Measurements from ENCODE around the gene PSME1.
A peak's percentile ranks its signal among the peaks of the same experiment; 100 is the strongest.
"Not testable (repeated sequence)": the region's sequence is repeated elsewhere in the genome, so short reads cannot be mapped to it uniquely, and the experiment has no call there.

PSME1 gene

DNA sequence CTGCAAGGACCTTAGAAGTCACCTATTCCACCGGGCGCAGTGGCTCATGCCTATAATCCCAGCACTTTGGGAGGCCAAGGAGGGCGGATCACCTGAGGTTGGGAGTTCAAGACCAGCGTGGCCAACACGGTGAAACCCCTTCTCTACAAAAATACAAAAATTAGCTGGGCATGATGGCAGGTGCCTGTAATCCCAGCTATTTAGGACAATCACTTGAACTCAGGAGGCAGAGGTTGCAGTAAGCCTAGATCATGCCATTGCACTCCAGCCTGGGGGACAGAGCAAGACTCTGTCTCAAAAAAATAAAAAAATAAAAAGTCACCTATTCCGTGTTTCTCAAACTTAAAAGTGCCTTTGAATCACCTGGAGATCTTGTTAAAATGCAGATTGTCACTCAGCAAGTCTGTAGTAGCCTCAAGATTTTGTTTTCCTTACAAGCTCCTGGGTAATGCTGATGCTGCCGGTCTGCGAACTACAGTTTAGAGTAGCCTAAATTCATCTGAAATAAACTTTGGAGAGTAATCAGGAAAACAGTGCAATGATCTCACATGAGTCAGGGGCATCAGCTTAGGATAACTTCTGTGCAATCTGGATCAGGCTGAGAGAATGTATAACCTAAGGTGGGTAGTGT is 30.3 kb upstream of the PSME1 start:
- DNase-seq (ENCODE audit: low read depth) = not testable (repeated sequence)

DNA sequence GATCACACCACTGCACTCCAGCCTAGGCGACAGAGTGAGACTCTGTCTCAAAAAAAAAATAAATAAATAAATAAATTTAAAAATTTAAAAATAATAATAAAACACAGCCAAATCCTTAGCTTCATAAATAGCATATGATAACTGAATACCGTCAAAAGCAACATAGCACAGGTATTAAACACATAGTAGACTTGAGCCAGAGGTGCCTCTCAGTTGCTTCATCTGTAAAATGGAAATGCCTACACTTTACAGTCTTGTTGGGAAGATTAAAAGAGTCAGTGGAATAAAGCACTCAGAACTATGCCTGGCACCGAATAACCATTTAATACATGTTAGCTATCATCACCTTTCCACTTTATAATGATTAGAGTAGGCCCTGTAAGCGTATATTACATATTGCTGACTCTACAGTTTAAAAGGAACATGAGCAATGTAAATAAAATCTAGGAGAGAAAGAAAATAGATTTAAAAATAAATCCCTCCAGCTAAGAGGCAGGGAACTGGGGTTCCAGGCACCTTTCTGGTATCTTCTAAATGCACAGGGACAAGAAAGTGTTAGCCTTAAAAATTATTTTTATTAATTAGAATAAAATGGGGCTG is 29.2 kb upstream of the PSME1 start:
- DNase-seq (ENCODE audit: low read depth) = no peak

DNA sequence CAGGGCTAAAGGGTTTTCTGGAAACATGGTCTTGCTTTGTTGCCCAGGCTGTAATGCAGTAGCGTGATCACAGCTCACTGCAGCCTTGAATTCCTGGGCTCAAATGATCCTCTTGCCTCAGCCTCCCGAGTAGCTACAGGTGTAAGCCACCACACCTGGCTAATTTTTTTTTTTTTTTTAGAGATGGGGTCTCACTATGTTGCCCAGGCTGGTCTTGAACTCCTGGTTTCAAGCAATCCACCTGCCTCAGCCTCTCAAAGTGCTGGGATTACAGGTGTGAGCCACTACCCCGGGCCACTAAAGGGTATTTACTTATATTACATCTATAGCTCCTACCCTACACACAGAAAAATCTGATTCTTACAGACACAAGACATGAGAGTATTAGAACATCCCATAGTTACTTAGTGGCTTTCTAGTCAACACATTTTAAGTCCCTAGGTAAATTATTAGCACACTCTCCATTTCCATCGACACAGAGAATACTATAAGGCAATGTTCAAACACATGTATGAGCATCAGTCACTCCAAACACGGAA is 27.6 kb upstream of the PSME1 start:
- DNase-seq (ENCODE audit: low read depth) = no peak

DNA sequence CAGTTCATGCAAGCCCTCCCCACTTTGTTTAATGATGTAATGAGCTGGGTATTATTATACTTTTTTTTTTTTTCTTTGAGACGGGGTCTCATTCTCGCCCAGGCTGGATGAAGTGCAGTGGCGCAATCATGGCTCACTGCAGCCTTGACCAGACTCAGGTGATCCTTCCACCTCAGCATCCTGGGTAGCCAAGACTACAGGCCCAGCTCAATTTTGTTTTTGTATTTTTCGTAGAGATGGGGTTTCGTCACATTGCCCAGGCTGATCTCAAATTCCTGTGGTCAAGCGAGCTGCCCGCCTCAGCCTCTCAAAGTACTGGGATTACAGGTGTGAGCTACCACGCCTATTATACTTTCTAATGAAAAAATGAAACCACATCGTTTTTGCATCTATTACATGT is 25.9 kb upstream of the PSME1 start:
- no peak for DNase-seq (ENCODE audit: low read depth)

DNA sequence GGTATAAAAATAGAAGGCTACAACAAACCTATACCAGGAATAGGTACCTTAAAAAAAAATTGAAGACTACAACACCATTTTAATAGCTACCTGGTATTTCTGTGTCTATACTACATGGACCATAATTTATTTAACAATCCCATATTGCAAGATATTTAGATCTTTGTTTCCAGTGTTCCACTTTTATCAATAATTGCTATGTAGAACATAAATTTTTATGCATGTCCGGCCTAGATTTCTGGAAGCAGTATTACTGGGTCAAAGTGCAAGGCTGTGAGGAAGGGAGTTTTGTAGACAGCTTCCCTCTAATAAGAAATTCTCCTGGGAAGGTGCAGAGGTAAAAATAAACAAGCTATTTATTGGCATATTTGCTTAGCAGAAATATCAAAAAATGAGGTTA is 25.5 kb upstream of the PSME1 start:
- DNase-seq (ENCODE audit: low read depth) = no peak

DNA sequence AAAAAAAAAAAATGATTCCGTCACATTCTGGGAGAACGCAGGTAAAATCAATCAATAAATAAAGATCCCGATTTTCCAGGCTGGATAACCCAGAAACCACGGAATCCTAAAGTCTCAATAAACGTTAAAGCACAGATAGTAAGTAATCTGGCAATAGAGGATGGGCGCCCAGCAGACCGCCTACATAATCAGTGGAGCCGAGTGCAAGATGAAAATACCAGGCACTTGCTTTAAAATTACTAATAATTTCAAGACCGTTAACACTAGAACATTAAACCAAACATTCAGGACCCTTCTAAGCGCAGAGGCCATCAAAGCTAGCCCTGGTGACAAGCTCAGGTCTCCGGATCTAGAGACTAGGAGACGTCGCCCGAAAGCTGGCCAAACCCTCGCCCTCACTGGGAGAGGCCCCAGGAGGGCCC is 22.6 kb upstream of the PSME1 start:
- no peak for DNase-seq (ENCODE audit: low read depth)

DNA sequence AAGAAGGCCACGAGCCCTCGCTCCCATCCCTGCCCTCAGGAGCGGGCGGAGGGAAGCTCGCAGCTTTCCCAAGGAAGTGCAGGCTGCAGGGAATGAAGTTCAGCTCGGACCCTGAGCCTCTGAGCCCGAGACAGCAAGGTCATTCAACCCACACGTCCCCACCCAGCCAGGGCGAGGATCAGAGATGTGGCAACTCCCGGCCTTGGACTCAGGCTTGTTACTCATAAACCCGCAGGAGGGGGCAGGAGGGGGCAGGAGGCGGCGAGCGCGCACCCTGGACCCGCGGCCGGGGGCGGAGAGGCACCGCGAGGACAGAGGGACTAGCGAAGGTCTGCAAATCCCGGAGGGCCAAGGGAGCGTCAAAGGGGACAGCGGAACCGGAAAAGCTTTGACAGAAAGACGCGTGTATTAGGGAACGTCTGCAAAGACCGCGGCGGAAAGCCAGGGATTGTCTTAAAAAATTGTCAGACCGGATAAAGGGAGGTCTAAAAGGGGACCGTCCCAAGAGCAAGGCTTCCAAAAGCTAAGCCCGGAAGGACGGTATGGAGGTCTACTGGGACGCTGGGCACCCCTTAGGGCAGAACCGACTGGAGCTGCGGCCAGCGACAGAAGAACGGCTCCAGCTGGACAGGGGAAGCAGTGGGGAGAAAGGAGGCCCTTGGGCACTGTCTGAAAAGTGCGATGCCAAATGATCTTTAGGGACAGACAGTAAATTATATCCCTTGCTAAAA is 22.0 kb upstream of the PSME1 start:
- DNase-seq (ENCODE audit: low read depth) = peak; percentile 73

DNA sequence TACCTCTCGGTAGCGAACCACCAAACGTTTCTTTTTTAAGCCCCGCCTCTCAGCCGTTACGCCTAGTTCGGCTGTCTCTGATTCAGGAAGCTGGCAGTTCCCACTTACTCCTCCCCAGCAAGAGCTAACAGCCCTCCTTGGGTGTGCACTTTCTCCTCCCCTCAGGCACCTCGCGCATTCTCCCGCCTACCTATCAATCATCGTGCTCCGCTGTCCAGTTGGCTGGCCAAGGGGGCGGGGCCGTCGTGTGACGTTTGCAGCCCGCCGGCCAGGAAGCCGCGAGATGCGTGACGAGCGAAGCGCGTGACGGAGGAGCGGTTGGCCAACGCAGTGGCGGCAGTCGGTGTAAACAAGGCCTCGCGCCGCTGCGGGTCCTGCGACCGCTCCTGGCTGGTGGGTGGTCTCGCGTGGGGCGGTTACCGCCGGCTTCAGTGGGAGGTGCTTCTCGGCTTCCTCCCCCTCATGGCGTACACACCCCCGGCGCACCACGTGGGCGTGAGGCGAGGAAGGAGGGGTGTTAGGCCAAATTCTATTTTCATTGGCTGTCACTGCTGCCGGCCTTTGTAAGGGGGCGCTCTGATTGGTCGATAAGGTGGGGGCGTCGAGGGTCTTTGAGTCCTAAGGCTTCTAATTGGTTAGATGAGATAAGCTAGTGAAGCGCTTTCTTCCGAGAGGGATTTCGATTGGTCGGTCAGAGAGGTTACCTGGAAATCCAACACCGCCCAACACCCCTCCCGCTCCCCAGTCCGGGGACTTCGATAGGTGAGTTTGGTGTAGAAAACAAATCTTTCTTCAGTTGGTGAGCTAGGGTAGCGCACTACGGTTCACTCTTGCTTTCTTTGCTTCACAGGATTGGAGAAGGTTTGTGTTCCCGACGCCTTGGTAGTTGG is 21.2 kb upstream of the PSME1 start, which contains the start of the genes DCAF11 and NRL:
Gene DCAF11 (plus strand): TSS at position 246 of the 890 bp plus-strand sequence. CDS start 818 bp downstream, outside the sequence.
Gene NRL (minus strand): TSS at position 418 of the 890 bp plus-strand sequence. CDS start 32,101 bp downstream, outside the sequence.
- peak; percentile 99 for DNase-seq (ENCODE audit: low read depth)

DNA sequence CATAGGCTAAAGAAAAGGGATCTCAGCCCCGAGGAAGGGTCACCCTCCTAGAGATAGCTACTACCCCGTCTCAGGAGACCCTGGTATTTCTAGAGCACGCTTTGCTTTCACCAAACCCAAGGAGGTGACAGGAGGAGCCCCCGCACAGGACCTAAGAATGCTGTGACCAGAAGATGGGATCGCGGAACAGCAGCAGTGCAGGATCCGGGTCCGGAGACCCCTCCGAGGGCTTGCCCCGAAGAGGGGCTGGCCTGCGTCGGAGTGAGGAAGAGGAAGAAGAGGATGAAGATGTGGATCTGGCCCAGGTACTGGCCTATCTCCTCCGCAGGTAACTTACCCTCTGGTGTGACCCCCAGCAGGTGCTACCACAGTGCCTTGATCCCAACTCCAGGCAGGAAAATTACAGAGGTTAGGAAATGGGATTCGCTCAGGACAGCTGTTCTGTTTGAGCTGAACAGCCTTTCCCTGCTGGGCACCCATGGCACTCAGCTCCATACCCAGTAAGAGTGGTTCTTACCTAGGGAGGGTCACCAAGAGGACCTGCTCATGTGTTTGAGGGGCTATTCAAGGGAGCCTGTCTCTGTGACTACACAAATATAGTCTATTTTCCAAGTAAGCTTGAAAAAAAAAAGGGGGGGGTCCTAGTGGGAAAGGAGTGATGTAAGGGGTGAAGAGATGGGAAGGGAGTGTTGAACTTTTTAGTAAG is 20.4 kb upstream of the PSME1 start:
- DNase-seq (ENCODE audit: low read depth) = no peak

DNA sequence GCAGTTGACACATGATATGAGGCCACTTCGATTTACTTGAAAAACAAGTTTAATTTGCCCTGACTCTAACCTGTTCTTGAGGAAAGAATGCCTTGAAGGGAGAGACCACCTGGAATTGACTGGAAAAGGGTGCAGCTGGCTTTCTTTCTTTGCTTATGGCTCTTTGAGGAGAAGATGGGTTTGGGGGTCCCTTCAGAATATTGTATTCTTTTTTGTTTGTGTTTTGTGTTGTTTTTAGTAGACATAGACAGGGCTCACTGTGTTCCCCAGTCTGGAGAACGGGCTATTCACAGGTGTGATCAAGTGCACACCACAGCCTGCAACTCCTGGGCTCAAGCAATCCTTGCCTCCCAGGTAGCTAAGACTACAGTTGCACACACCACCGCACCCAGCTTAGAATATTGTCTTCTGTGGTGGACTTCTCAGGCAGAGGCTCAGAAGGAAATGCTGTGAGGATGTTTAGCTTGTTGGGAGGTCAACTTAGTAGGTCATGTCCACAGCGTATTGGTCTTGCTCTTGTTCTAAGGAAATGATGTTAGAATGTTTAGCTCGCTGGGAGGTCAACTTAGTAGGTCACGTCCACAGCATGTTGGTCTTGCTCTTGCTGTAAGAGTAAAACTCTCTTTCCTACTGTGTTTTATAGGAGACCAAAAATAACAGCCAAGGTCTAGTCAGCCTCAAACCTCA is 19.7 kb upstream of the PSME1 start:
- no peak for DNase-seq (ENCODE audit: low read depth)

DNA sequence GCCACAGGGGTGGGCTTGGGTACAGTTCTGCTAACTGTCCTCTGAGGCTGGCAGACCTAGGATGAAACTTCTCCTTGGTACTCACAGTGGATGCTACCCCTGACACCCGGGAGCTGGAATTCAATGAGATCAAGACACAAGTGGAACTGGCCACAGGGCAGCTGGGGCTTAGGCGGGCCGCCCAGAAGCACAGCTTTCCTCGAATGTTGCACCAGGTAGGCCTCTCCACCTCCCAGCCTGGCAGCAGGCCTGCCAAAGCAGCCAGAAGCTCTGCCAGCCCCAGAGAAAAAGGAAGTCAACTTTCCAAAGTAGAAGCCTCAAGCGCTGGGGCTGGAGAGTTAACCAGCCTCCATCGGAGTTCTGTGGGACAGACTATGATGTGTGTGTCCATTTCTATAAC is 18.8 kb upstream of the PSME1 start:
- no peak for DNase-seq (ENCODE audit: low read depth)

DNA sequence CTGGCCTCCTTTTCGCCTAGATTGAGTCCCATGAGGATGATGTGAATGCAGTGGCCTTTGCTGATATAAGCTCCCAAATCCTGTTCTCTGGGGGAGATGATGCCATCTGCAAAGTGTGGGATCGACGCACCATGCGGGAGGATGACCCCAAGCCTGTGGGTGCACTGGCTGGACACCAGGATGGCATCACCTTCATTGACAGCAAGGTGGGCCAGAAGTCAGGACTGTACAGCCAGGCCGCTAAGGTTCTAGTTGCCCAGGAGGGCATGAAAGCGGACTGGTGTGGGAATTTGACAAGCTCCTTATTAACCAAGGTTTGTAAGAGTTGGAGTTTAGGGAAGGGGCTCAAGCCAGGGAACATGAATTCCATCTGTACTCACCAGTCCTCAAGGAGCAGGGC is 16.3 kb upstream of the PSME1 start:
- DNase-seq (ENCODE audit: low read depth) = no peak

DNA sequence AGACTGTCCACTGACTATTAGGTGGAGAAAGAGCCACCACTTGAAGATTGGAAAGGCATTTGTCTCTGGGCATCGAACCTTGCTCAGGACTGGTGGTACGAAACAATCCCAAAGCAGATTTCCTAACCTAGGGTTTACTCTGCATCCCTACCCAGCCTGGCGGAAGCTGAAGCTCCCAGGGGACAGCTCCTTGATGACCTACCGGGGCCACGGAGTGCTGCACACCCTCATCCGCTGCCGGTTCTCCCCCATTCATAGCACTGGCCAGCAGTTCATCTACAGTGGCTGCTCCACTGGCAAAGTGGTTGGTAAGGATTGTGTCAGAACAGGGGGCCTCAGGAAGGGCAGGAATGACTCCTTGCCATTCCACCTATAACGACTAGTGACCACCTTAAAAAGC is 14.8 kb upstream of the PSME1 start:
- no peak for DNase-seq (ENCODE audit: low read depth)

DNA sequence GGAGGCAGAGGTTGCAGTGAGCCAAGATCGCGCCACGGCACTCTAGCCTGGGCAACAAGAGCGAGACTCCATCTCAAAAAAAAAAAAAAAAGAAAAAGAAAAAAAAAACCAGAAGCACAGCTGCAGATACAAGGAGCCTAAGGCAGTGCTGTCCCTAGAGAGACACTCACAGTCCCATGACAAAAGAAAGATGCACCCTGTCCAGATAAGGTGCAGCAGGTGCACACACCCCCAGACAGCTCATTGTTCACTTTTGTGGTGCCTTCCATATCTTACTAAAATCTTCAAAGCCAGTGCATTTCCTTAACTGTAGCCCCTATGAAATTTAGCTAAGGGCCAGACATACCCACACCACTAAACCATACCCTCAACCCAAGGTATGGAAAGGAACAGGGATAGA is 13.6 kb upstream of the PSME1 start:
- DNase-seq (ENCODE audit: low read depth) = no peak

DNA sequence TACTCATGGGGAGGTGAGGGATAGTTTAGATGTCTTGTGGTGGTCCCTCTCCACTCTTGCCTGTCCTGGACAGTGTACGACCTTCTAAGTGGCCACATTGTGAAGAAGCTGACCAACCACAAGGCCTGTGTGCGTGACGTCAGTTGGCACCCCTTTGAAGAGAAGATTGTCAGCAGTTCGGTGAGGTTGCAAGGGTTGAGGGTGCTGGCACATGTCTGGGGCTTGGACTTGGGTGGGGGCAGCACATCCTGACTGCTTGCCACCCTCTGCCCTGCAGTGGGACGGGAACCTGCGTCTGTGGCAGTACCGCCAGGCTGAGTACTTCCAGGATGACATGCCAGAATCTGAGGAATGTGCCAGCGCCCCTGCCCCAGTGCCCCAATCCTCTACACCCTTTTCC is 13.1 kb upstream of the PSME1 start:
- DNase-seq (ENCODE audit: low read depth) = no peak

DNA sequence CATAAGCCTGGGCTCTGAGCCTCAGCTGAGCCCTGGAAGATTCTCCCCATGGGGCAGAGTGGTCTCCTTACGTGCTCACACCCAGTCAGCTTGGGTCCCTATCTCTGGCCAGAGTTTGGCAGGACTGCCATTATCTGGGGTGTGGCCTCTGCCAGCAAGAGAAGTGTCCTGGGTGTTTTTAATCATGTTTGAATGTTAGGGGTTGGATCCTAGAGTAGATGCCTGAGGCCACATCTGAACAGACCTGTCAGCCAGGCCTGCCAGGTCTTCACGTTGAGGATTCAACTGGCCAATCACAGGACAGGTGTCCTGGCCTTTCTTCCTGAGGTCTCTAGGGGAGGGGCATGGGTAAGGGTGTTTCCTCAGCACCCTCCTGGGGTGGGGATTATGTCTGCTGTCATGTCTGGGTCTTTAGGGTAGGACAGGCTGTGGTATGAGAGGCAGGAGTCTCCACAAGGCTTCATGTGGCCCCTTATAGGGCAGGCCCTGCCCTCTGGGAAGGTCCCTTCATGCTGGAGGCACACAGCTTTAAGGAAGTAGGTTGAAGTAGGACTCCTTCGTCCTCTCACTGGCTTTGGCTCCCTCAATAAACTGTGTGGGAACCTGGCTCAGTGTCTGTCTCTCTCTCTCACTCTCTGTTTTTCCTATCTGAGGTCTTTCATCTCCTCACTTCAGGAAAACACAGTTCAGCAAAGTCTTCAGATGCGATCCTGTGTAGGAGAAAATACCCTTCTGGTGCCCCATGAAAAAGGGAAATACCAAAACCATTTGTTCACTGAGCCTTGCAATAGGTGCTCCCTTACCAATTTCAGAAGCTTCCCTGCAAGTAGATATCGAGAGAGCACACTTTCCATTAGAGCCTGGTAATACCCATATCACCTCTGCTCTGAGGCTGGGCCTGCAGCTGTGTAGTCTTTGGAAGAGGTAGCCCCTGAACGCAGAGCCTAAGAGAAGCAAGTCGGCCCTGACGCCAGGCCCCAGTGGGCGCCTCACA is 12.3 kb upstream of the PSME1 start:
- no peak for DNase-seq (ENCODE audit: low read depth)

DNA sequence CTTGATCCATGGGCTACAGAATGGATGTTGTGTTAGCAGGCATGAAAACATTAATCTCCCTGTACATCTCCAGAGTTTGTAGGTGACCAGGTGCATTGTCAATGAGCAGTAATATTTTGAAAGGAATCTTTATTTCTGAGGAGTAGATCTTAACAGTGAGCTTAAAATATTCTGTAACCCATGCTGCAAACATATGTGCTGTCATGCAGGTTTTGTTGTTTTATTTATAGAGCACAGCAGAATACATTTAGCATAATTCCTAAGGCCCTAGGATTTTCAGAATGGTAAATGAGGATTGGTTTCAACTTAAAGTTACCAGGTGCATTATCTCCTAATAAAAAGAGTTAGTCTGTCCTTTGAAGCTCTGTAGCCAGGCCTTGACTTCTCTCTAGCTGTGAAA is 9.1 kb upstream of the PSME1 start:
- DNase-seq (ENCODE audit: low read depth) = no peak

DNA sequence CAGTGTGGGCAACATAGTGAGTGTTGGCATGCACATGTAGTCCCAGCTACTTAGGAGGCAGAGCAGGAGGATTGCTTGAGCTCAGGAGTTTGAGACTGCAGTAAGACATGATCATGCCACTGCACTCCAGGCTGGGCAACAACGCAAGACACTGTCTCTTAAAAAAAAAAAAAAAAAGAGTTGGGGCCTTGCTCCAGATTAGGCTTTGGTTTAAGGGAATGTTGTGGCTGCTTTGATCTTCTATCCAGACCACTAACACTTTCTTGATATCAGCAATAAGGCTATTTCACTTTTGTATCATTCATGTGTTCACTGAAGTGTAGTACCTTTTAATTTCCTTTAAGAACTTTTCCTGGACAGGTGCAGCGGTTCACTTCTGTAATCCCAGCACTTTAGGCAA is 8.3 kb upstream of the PSME1 start:
- DNase-seq (ENCODE audit: low read depth) = no peak

DNA sequence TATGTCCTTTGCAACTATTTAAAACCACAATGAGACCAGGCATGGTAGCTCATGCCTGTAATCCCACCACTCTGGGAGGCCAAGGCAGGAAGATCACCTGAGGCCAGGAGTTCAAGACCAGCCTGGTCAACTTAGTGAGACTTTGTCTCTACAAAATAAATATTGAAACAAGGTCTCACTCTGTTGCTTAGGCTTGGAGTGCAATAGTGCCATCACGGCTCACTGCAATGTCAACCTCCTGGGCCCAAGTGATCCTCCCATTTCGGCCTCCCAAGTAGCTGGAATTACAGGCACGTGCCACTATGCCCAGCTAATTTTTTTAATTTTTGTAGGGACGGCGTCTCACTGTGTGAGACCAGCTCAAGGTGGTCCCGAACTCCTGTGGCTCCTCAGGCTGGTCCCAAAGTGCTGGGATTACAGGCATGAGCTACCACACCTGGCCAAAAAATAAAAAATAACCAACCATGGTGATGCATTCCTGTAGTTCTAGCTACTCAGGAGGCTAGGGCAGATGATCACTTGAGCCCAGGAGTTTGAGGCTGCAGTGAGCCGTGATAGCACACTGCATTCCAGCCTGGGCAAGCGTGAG is 6.5 kb upstream of the PSME1 start:
- DNase-seq (ENCODE audit: low read depth) = no peak

All from T-helper 22 cell (primary cell).